Muscle of back (tissue), 13 donors: Measurements from ENCODE around the gene UBE2L5. TPM values are rescaled to one million over a fixed set of nuclear protein-coding genes. Genes with fewer than 3 reads are reported as not detected.

Experiments used
- DNase-seq, 3 donors: peaks; one replicate each; pipeline versions ENCODE4 v3.0.0 to v3.0.0-alpha.2; 2013
- long read RNA-seq, 9 donors: transcript quantifications; one replicate each; lab custom pipeline, GENCODE V29; 2026
- polyA plus RNA-seq, 10 donors: library from polyadenylated mRNA; unstranded; fragments of 120-200 nt; gene quantifications; one replicate each; pipeline ENCODE4 v1.2.1, GENCODE V29; 2013; ENCODE audit not compliant: insufficient read length in 10 of 10

UBE2L5 gene
- 1 to 10 TPM in 1 of 10 donors, under 1 TPM in 9; 0.11 to 1.1 (median 0.65) TPM for polyA plus RNA-seq
- long read RNA-seq, donor 1: 0 reads
- long read RNA-seq, donor 2, partial matches to known transcripts: 570 of 990 reads
- long read RNA-seq, donor 2, other reads (novel, unspliced or antisense): 420 of 990 reads
- long read RNA-seq, donor 3: 0 reads
- long read RNA-seq, donor 4: 0 reads
- long read RNA-seq, donor 5, partial matches to known transcripts: 0 of 1 reads
- long read RNA-seq, donor 5, other reads (novel, unspliced or antisense): 0 of 1 reads
- long read RNA-seq, donor 6: 0 reads
- long read RNA-seq, donor 7: 0 reads
- long read RNA-seq, donor 8: 0 reads
- long read RNA-seq, donor 9: 0 reads

DNA sequence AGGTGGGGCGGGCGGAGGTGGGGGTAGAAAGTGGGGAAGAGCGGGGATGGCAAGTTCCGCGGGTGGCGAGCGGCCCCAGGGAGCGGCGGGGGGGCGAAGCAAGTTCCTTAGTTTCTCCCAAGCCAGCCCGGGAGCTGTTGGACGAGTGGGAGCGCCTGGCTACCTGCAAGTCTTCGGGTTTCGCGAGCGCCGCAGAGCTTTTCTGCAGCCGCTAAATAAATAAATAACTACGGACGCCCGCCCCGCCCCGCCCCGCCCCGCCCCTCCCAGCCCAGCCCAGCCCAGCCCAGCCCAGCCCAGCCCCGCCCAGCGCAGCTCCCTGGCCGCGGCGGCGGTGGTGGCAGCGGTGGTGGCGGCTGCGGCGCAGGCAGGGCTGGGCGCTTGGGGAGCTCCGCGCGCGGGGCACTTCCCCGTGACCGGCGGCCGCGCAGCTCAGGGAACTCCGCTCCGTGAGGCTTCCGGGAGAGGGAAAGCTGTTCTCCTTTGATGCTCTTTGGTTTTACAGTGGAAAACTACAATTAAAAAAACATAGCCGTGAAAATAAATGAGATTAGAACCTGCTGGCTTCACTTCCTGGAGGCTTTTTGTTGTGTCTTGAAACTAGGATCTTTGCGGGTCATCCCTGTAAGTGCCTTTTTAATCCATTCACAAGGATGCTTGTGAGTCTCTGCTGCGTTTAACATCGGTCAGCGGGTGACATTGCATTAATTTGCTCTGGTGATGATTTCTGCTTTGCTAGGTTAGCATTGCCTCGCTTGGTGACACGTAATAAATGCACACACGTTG is at the start of gene UBE2L5:
UBE2L5 (plus strand) TSS at position 440 of the 786 bp plus-strand sequence. CDS start 5,498 bp downstream, outside the sequence.
- DNase-seq: peak; percentile 61 to 85 (median 67)

DNA sequence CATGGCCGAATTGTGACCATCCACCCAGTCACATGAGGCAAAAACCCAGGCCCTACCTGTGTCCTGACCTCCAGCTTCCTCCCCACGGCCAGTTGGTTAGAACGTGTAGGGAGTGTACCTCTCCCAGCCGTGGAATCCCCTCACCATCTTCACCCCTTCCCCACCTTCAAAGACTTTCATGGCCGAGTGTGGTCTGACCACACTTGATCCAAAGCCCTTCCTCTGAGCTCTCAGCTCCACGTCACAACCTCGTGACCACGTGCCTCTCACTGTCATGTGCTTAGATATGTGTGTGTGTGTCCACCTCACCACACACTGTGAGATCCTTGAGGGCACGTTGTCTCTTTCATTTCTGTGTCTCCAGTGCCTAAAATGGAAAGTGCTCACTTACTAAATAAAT is 48.6 kb upstream of the UBE2L5 start:
- DNase-seq: no peak

DNA sequence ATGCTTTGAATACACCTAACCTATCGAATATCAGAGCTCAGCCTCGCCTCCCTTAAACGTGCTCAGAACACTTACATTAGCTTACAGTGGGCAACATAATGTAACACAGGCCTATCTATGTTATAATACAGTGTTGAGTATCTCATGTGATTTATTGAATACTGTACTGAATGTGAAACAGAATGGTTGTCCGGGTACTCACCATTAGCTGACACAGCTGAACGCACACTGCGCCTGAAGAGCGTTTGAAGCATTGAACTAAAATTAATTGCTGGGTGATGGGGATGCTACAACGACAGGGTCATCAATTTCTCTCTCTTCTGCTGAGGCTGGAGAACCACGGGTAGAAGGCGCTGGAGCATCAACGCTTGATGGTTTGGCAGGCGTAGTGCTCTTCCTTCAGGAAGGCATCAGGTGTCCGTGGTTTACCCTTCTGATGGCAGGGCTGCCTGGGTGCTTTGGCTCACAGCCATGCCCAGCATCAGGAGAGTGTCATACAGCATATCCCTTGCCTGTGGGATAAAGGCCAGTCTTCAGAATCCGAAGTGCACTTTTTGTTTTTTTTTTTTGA is 46.9 kb upstream of the UBE2L5 start:
- no peak for DNase-seq

DNA sequence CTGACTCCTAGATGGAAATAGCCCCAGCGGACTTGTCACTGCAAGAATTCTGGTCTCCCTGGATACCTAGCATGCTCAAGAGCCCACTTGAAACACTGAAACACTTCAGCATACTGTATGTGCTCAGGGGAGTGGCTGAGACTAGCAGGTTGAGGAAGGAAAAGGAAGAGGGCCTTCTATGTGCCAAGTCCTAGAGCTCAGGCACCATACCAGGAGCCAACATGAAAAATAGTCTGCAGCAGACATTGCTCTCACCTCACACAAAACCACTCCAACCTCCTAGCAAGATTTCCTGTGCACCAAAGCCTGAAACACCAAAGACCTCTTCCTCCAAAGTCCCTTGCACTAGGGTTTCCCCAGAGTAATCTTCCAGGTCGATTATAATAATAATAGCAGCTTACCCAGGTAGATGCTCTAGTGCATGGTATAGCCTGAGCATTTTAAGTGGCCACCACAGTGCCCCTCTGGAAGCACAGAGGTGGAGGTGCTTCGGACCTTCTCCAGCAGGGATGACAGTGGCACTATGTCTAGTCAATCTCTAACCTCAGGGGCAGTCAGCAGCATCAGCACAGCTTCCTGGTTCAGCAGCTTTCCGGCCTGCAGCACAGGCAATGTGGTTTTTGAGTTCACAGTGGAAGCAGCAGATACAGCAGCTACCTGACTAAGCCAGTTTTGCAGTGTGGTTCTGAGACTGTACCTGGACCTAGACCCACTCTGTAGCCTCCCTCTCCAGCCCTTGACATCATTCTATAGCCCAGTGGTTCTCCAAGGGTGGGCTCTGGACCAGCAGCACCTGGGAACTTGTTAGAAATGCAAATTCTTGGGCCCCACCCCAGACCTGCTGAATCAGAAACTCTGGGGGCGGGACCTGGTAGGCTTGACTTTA is 45.6 kb upstream of the UBE2L5 start:
- DNase-seq: no peak

DNA sequence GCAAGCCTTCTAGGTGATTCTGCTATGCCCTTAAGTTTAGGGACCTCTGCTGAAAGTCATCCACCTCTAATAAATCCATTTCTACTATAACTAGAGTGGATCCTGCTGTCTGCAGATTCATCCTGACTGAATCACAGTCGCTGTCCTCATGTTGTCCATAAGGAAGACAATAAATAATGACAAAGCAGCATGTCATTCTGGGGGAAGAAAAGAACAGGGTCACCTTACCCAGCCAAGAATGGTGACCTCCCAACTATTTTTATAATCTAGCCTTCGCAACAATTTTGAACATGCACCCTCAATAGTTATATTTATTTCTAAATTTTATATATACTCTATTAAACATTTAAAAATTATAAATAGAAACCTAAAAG is 45.0 kb upstream of the UBE2L5 start:
- no peak for DNase-seq

DNA sequence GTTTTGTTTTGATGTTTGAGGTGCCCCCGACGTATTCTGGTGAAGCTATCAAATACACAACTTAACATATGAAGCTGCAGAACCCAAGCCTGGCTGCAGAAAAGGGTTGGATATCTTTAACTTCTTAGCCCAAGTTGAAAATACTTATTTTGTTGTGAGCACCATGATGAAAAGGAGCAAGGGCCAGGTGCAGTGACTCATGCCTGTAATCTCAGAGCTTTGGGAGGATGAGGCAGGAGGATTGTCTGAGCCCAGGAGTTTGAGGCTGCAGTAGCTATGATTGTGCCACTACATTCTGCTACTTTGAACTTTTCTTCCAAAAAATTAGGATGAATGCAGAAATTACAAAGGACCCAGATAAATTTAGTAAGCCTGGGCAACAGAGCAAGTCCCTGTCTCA is 44.1 kb upstream of the UBE2L5 start:
- DNase-seq: no peak

DNA sequence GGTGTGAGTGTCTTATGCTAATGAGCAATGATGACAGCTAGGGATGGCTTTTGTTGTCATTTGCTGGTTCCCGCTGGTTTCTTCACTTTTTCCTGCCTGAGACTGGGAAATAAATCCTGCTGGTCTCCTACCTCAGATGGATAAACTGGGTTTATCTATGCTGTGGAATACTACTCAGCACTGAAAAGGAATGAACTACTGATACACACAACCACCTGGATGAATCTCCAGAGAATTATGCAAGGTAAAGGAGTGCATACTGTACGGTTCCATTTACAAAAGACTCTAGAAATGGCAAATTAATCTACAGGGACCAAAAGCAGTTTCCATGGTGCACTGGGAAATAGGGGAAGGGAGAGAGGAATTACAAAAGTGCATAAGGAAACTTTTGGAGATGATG is 41.2 kb upstream of the UBE2L5 start:
- no peak for DNase-seq

DNA sequence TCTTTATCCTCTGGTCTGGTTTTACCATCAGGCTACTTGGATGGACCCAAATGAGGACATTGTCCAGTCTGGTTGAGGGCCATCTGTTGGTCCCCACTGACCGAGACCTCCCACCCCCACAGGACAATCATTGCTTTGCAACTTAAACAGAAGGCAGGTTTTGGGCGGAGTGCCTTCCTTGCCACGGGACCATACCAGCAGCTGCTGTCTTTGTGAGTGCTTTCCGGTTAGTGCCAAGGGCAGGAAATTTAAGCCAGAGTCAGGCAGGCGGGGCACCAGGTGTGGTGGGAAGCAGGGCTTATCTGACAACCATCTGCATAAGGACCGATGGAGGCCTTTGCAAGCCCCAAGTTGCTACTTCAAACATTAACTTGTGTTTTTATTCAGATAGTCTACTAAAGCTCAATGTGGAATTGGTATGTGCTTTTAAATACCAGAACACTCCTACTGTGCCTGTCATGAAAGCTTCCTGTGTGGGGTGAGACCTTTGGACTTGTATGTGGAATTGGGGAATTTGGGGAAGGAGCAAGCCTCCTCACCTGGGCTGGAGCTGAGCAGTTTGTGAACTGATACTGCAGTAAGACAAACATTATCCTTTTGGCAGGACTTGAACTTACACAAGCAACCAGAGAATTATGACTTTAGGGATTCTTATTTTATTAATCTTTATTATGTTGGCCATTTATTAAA is 39.3 kb upstream of the UBE2L5 start:
- DNase-seq: no peak

DNA sequence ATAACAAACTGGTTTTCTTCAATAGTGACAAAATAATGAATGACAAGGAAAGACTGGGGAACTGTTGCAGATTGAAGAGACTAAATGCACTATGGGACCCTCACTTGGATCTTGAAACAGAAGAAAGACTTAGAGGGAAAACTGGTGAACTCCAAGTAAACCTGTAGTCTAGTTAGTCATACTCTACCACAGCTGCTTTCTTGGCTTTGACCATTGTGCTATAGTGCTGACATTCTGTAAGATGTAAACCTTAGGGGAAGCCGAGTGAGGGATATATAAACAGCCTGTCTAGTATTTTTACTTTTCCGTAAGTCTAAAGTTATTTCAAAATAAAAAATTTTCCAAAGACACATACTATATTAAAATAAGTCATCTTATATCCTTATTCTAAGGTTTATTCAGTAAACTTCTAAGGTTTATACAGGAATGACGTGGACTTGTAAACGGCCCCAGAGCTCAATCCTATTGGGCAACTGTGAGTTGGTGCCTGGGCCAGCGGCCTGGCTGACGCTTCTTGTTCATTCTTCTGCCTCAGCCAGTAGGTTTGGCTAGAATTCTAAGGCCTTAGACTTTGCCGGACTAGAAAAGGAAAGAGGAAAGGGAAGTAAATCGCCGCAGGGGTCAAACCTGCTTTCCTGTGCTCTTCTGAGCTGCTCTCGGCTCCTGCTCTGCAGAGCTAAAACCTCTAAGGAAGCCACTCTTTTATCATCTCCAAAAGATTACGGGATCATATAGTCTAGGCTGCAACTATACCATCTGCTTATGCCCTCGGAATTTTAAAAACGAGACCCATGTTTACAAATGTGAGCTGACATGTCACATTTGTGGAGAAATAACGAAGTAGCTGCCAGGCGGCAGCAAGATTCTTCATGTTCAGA is 33.6 kb upstream of the UBE2L5 start:
- peak in 1 of 3 donors; percentile 48 for DNase-seq

DNA sequence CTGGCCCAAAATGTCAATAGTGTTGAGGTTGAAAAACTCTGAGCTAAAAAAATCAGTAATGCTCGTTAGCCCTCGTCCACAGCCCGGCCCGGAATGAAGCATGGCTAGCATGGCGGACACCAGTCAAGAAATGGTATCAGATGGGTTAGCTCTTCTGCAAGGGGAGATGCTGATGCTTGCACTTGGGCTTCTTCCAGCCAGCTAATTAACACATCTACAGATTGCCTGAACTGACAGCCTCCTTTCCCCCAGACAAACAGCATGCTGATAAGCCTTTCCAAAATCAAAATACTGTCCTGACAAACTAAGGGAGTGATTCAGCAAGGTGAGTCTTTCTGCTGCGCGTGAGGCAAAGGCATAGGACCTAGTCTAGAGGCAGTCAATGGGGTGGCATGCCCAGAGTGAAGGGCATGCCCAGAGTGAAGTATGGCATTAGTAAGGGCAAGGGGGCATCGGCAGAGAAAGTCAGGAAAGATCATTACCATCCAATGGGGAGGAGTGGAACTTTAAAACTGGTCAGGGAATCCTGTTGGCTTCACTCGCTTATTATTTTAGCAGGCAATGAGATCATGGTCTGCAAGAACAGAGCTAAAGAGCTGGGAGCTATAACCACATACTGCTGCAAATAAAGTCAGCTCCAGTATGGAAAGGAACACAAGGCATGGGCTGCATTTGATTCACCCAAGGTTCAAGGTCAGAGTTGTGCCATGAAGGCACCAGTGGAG is 30.2 kb upstream of the UBE2L5 start:
- peak in 2 of 3 donors; percentile 48 to 74 for DNase-seq

DNA sequence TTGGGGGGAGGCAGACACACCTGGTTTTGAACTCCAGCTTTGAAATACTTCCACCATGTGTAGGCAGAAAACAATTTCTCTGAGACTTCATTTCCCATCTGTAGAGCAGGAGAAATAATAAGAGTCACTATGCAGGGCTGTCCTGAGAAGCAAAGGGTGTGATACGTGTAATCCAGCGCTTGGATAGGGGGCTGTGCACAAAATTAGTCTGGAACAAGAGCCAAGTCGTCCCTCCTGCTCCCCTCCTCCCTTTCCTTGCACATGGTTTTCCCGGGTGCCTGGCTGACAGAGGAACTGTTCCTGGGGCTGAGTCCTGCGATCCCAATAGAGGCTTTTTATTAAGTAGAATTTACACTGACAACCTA is 29.6 kb upstream of the UBE2L5 start:
- DNase-seq: peak in 1 of 3 donors; percentile 66

DNA sequence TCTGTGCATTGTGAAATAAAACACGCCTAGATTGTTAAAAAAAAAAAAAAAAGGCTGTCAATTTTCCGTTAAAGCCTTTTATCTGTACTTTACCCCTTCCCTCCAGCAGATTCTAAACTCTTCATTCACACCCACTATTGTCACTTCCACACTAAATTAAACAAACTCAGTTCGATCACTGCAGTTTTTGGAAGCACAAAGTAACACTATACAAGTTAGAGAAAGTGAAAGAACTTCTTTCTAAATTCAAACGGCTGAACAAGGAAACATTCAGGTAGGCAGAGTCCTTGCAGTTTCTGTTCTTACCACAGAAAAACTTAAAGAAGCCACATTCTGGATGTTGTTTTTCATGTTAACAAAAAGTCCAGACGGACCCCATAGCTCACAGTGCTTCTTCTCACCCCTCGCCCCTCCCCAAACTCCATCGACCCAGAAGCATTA is 27.5 kb upstream of the UBE2L5 start:
- no peak for DNase-seq

DNA sequence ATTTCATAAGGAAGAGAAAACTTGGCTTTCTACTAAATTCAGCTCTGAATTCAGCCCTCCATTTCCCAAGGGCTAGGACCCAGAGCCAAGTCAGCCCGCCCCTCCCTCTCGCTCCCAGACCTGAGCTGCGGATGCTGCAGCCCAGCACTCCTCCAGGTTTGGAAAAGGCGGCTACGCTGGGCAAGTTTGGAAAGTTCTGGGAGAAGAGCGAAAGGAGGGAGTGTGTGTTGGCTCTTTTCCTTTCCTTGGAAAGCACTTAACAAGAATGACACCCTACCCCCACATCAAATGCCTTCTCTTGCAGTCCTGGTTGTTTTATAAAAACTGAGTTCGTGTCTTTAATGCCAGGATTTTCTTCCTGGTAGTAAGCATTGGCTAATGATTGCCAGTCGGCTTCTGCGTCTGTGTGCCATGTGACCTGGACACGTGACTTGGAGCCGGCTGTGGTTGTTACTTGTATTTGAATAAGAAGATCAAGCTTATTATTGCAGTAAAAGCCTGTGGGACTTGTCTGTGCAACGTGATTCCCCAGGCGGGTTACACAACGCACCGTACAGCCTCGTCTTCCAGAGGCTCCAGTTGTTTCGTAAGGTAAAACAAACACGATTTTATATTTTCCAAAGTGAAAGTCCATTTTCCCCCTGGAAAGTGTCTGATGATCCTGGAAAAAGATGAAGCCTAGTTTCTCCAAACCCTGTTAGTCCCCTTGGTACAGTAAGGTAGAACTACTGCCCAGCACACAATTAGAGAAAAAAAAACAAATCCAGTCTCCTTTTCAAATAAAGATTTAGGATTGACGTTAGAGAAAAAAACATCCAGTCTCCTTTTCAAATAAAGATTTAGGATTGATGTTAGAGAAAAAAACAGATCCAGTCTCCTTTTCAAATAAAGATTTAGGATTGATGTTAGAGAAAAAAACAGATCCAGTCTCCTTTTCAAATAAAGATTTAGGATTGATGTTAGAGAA is 26.8 kb upstream of the UBE2L5 start:
- peak; percentile 81 to 94 (median 86) for DNase-seq

DNA sequence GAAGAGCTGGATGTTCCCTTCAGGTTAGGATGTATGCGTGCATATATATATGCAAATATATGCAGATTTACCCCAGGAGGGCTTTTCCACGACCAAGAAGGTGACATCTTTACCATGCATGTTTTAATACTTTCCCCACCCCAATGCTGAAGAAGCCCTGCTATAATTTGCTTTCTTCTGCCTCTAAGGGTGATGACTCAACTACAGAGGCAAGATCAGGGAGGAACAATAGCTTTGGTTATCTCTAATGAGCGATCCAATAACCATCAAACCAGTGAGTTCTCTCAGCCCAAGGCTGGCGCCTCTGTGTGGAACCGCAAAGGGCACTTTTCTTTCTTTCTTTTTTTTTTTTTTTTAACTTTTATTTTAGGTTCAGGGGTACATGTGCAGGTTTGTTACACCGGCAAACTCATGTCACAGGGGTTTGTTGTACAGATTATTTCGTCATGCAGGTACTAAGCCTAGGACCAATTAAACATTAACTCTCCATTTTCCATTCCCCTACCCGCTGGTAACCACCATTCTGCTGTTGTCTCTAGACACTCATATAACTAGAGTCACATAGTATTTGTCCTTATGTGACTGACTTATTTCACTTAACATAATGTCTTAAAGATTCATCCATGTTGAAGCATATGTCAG is 25.7 kb upstream of the UBE2L5 start:
- DNase-seq: no peak

DNA sequence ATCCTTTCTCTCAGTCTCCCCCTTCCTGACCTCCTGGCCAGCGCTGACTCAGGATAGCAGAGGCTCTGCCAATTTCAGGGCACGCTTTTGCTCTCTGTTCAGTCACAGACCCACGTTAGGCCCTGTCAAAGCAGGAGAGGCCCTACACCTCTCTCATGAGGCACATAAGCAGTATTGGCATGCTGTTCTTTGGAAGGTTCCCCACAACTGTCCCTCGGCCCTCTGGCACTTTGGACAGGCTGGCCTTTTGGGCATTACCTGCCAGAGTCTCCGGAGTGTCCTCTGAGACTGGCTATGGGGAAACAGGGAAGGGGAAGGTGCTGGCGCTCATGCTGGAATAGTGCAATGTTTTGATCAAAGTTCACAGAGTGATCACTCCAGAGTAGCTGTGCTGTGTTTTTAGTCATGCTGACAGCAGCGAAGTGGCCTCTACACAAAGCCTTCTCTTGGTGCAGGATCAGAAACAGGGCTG is 23.7 kb upstream of the UBE2L5 start:
- DNase-seq: no peak

DNA sequence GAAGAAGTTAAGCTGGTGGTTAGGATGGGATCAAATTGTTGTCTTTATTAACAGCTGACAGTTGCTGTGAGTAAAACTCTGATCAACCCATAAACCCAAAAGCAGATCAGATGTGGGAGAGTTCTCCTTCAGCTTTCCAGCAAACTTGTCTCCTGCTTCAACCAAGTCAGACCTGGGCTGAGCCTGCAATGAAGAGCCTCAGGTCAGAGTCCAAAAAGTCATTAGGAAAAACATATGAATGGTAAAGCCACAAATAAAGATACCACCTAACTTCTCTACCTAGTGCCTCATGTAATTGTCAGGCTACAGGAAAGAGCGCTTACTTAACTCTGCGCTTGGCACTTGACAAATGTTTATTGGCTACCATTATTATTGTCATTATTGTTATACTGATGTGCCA is 21.9 kb upstream of the UBE2L5 start:
- no peak for DNase-seq

DNA sequence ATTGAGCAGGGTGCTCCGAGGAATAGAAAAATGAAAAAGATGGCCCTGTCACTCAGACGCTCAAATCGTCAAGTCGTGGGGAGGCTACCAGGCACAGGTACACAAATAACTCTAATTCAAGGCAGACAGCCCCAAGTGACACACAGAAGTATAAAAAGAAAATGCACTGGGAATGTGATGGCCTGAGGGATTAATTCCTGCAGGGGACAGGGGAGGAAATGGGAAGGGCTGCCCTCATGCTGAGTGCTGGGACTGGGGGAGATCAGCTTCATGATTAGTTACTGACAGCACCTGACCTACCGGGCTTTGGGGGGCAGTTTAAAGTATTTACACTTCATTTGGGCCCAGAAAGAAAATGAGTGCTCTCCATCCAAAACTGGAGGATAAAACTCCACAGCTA is 20.9 kb upstream of the UBE2L5 start:
- no peak for DNase-seq

DNA sequence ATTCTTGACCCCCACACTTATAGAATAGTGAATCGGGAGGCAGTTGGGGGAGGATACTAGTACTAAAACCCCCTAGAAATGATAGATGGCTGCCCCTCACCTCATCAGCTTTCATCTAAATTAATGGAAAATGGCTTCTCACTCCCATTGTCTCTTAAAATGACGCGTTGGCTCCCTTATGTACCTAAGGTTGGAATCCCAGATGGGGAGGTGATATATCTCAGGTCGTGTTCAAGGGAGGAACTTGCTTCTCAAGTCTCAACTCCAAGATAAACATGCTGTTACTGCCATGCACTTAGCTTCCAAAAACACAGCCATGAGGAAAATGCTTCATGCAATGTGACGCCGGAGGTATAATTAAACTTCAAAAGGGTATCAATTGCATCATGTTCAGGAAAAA is 18.8 kb upstream of the UBE2L5 start:
- DNase-seq: no peak
